Measurements from ENCODE around the gene CCDC33. TPM values are rescaled to one million over a fixed set of nuclear protein-coding genes. Genes with fewer than 3 reads are reported as not detected.
A peak's percentile ranks its signal among the peaks of the same experiment; 100 is the strongest.

CCDC33 gene
- total and polyA plus RNA-seq, 10 of the 15 experiments (the other 5 are each of a cell fraction or from before 2014, with no cell fraction given): 0.57 to 5.8 (median 4.3) TPM

- TF ChIP-seq, protein P1, sequence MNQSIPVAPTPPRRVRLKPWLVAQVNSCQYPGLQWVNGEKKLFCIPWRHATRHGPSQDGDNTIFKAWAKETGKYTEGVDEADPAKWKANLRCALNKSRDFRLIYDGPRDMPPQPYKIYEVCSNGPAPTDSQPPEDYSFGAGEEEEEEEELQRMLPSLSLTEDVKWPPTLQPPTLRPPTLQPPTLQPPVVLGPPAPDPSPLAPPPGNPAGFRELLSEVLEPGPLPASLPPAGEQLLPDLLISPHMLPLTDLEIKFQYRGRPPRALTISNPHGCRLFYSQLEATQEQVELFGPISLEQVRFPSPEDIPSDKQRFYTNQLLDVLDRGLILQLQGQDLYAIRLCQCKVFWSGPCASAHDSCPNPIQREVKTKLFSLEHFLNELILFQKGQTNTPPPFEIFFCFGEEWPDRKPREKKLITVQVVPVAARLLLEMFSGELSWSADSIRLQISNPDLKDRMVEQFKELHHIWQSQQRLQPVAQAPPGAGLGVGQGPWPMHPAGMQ (IDR thresholded peaks at IDR 0.05; ENCODE audit: borderline replicate concordance): no peak
- no peak for TF ChIP-seq ZNF622 (IDR thresholded peaks at IDR 0.05)
- TF ChIP-seq RUNX3 (IDR thresholded peaks at IDR 0.05; ENCODE audit: low read length): peak; percentile 35
- peak; percentile 95 for TF ChIP-seq RFX5 (IDR thresholded peaks at IDR 0.05; ENCODE audit: low read depth, low read length)
- TF ChIP-seq IKZF1 (conservative IDR thresholded peaks at IDR 0.05): peak; percentile 48
- TF ChIP-seq EGR1 (IDR thresholded peaks at IDR 0.05; ENCODE audit: borderline replicate concordance in 1 of 2, low read depth in 2 of 2, low read length in 2 of 2): peak in 1 of 2 experiments; percentile 14; a peak in 1 of 3 replicates
- TF ChIP-seq DPF2 (IDR thresholded peaks at IDR 0.05): no peak
- TF ChIP-seq RELA (IDR thresholded peaks at IDR 0.05; ENCODE audit: borderline replicate concordance, partially characterized antibody): no peak
- TF ChIP-seq TCF7 (IDR thresholded peaks at IDR 0.05; ENCODE audit: borderline replicate concordance): no peak
- TF ChIP-seq MYB (IDR thresholded peaks at IDR 0.05; ENCODE audit: borderline replicate concordance, low read depth, low read length): no peak
- TF ChIP-seq TAF1 (IDR thresholded peaks at IDR 0.05; ENCODE audit: borderline replicate concordance, low read depth, low read length): no peak
- TF ChIP-seq, protein P2, sequence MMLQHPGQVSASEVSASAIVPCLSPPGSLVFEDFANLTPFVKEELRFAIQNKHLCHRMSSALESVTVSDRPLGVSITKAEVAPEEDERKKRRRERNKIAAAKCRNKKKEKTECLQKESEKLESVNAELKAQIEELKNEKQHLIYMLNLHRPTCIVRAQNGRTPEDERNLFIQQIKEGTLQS (IDR thresholded peaks at IDR 0.05; ENCODE audit: borderline replicate concordance, extremely low read depth, low read depth, low read length): no peak
- TF ChIP-seq, protein P3, sequence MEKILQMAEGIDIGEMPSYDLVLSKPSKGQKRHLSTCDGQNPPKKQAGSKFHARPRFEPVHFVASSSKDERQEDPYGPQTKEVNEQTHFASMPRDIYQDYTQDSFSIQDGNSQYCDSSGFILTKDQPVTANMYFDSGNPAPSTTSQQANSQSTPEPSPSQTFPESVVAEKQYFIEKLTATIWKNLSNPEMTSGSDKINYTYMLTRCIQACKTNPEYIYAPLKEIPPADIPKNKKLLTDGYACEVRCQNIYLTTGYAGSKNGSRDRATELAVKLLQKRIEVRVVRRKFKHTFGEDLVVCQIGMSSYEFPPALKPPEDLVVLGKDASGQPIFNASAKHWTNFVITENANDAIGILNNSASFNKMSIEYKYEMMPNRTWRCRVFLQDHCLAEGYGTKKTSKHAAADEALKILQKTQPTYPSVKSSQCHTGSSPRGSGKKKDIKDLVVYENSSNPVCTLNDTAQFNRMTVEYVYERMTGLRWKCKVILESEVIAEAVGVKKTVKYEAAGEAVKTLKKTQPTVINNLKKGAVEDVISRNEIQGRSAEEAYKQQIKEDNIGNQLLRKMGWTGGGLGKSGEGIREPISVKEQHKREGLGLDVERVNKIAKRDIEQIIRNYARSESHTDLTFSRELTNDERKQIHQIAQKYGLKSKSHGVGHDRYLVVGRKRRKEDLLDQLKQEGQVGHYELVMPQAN (conservative IDR thresholded peaks at IDR 0.05): peak; percentile 66
- TF ChIP-seq MTA3 (IDR thresholded peaks at IDR 0.05; ENCODE audit: borderline replicate concordance, low read length): no peak
- no peak for TF ChIP-seq MLLT1 (IDR thresholded peaks at IDR 0.05)
- no peak for TF ChIP-seq FOXK2 (IDR thresholded peaks at IDR 0.05)
- TF ChIP-seq, protein P4, sequence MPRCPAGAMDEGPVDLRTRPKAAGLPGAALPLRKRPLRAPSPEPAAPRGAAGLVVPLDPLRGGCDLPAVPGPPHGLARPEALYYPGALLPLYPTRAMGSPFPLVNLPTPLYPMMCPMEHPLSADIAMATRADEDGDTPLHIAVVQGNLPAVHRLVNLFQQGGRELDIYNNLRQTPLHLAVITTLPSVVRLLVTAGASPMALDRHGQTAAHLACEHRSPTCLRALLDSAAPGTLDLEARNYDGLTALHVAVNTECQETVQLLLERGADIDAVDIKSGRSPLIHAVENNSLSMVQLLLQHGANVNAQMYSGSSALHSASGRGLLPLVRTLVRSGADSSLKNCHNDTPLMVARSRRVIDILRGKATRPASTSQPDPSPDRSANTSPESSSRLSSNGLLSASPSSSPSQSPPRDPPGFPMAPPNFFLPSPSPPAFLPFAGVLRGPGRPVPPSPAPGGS (IDR thresholded peaks at IDR 0.05; ENCODE audit: borderline replicate concordance, insufficient read depth, low read depth, low read length, poor library complexity, severe bottlenecking): peak; percentile 14
- TF ChIP-seq NFXL1 (IDR thresholded peaks at IDR 0.05; ENCODE audit: borderline replicate concordance): no peak
These were observed 137.9 kb downstream of the CCDC33 start (continued) for GRCh38 chr15:74373731-74374647.

All from GM12878 (cell line).